HCT116 (cell line): Measurements from ENCODE around the gene FLT4. TPM values are rescaled to one million over a fixed set of nuclear protein-coding genes. Genes with fewer than 3 reads are reported as not detected.

ENCODE experiments used
- ATAC-seq: fragments of 200-7000 bp; cut with Tn5 transposase; 2 replicates; pipeline ENCODE4 v1.9.1; 2020; ENCODE audit warnings: mild to moderate bottlenecking, moderate library complexity
- BruUV-seq: library from RNA; stranded (reverse); fragments of 400-500 nt; replicated peaks from 2 replicates; lab custom pipeline; 2021; lab: Mats Ljungman, UMichigan
- CTCF ChIA-PET: fragments of 300-600 bp; sonication (Branson Sonifier 250); formaldehyde crosslinking; loops from one replicate; lab custom pipeline; 2021; ENCODE audit warnings: antibody characterized with exemption; lab: Charles Lee
- POLR2A ChIA-PET: fragments of 300-600, 350-600 bp; sonication (Branson Sonifier 250); formaldehyde crosslinking; loops from one replicate; lab custom pipeline; 2021; ENCODE audit warnings: antibody characterized with exemption; lab: Charles Lee
- RAD21 ChIA-PET, 2 experiments: fragments of 300-600 bp; sonication (Branson Sonifier 250); formaldehyde crosslinking; loops; one replicate each; lab custom pipeline; 2023; ENCODE audit warnings: low total read pairs in 2 of 2; ENCODE audit not compliant: uncharacterized antibody in 2 of 2, unreplicated experiment in 2 of 2, low non-redundant PET in 1 of 2; lab: Charles Lee
- DNase-seq: peaks from one replicate; pipeline ENCODE4 v3.0.0-alpha.2; 2010; ENCODE audit warnings: low read depth, low spot score
- H2AFZ ChIP-seq: fragments of 200-600 bp; shearing (Covaris generic), sonication (generic); 2 replicates; pipeline ENCODE4 v1.6.1; 2017; ENCODE audit warnings: low read depth, mixed run types, mixed read lengths, antibody characterized with exemption, low read length; ENCODE audit not compliant: poor library complexity, severe bottlenecking
- H3K27ac ChIP-seq: 2 replicates; pipeline ENCODE4 v1.5.1; 2012; ENCODE audit warnings: low read depth, low read length
- H3K27me3 ChIP-seq: fragments of 200-600 bp; sonication (generic); 2 replicates; pipeline ENCODE4 v1.6.1; 2016; ENCODE audit warnings: mixed run types, low read length, mixed read lengths; ENCODE audit not compliant: insufficient read depth
- H3K36me3 ChIP-seq, 2 experiments: fragments of 200-500 bp in 1 of 2; fragments of 200-600 bp in 1 of 2; sonication (Bioruptor generic) in 1 of 2; sonication (generic) in 1 of 2; 2 replicates each; pipeline versions ENCODE4 v1.5.1 to v1.6.1; 2014 to 2016; ENCODE audit warnings: low read length in 2 of 2, inconsistent platforms in 1 of 2, mixed read lengths in 1 of 2, mixed run types in 1 of 2; ENCODE audit not compliant: insufficient read depth in 2 of 2, control insufficient read depth in 1 of 2
- H3K4me1 ChIP-seq, 2 experiments: fragments of 200-600 bp in 1 of 2; sonication (generic) in 1 of 2; 2 replicates each; pipeline versions ENCODE4 v1.5.1 to v1.6.1; 2012 to 2017; ENCODE audit warnings: low read length in 2 of 2, inconsistent platforms in 1 of 2, mild to moderate bottlenecking in 1 of 2, mixed read lengths in 1 of 2, mixed run types in 1 of 2, moderate library complexity in 1 of 2; ENCODE audit not compliant: insufficient read depth in 2 of 2, control insufficient read depth in 1 of 2
- H3K4me2 ChIP-seq: fragments of 200-600 bp; sonication (generic); 2 replicates; pipeline ENCODE4 v1.6.1; 2017; ENCODE audit warnings: mixed run types, low read length, mixed read lengths
- H3K4me3 ChIP-seq, 2 experiments: fragments of 200-600 bp in 1 of 2; sonication (generic) in 1 of 2; replicated peaks in 1 of 2; 2 replicates each; pipeline ENCODE4 v1.5.1; 2011 to 2016; ENCODE audit warnings: low read length in 2 of 2, control low read depth in 1 of 2, low read depth in 1 of 2, mild to moderate bottlenecking in 1 of 2, mixed read lengths in 1 of 2, mixed run types in 1 of 2
- H3K79me2 ChIP-seq: fragments of 200-600 bp; sonication (generic); 2 replicates; pipeline ENCODE4 v1.6.1; 2017; ENCODE audit warnings: mild to moderate bottlenecking, mixed run types, low read length, moderate library complexity, mixed read lengths; ENCODE audit not compliant: insufficient read depth
- H3K9ac ChIP-seq: fragments of 200-600 bp; sonication (generic); 2 replicates; pipeline ENCODE4 v1.6.1; 2016; ENCODE audit warnings: low read length, mixed read lengths
- H3K9me2 ChIP-seq: fragments of 200-600 bp; sonication (generic), shearing (Covaris generic); 2 replicates; pipeline ENCODE4 v1.6.1; 2017; ENCODE audit warnings: mixed run types, mild to moderate bottlenecking, moderate library complexity; ENCODE audit not compliant: insufficient read depth
- H3K9me3 ChIP-seq, 2 experiments: fragments of 200-500 bp in 1 of 2; fragments of 200-600 bp in 1 of 2; sonication (Bioruptor generic) in 1 of 2; sonication (generic) in 1 of 2; 2 replicates each; pipeline ENCODE4 v1.6.1; 2014 to 2017; ENCODE audit warnings: low read length in 2 of 2, mixed read lengths in 2 of 2, inconsistent platforms in 1 of 2, low read depth in 1 of 2, mild to moderate bottlenecking in 1 of 2, mixed run types in 1 of 2, moderate library complexity in 1 of 2; ENCODE audit not compliant: control insufficient read depth in 1 of 2, insufficient read depth in 1 of 2
- H4K20me1 ChIP-seq: fragments of 200-600 bp; sonication (generic), shearing (Covaris generic); 2 replicates; pipeline ENCODE4 v1.6.1; 2017; ENCODE audit warnings: mixed run types, mild to moderate bottlenecking, moderate library complexity; ENCODE audit not compliant: insufficient read depth
- CBX3 ChIP-seq: IDR thresholded peaks from 2 replicates; pipeline ENCODE4 v1.6.1; 2012; ENCODE audit warnings: low read depth
- CEBPB ChIP-seq: IDR thresholded peaks from 2 replicates; pipeline ENCODE4 v1.6.1; 2012; ENCODE audit warnings: low read depth
- EGR1 ChIP-seq: IDR thresholded peaks from 2 replicates; pipeline ENCODE4 v1.6.1; 2012; ENCODE audit warnings: low read depth
- EZH2 ChIP-seq: fragments of 200-600 bp; sonication (generic); IDR thresholded peaks from 2 replicates; pipeline ENCODE4 v1.6.1; 2017; ENCODE audit warnings: antibody characterized with exemption, mixed run types
- EZH2phosphoT487 ChIP-seq: fragments of 200-600 bp; IDR thresholded peaks from 2 replicates; pipeline ENCODE4 v1.6.1; 2018; ENCODE audit warnings: antibody characterized with exemption, borderline replicate concordance
- FOSL1 ChIP-seq: IDR thresholded peaks from 2 replicates; pipeline ENCODE4 v1.6.1; 2012; ENCODE audit warnings: low read depth
- JUND ChIP-seq: IDR thresholded peaks from 2 replicates; pipeline ENCODE4 v1.6.1; 2012
- POLR2A ChIP-seq: IDR thresholded peaks from 2 replicates; pipeline ENCODE4 v1.7.0; 2011; ENCODE audit warnings: borderline replicate concordance; ENCODE audit not compliant: insufficient read depth, insufficient read length; ENCODE audit errors: extremely low read depth
- POLR2AphosphoS5 ChIP-seq: IDR thresholded peaks from 2 replicates; pipeline ENCODE4 v1.6.1; 2011; ENCODE audit warnings: mild to moderate bottlenecking, low read depth, low read length, moderate library complexity
- RAD21 ChIP-seq: IDR thresholded peaks from 2 replicates; pipeline ENCODE4 v1.6.1; 2012; ENCODE audit warnings: low read depth, mild to moderate bottlenecking
- SIN3A ChIP-seq: IDR thresholded peaks from 2 replicates; pipeline ENCODE4 v1.6.1; 2012; ENCODE audit warnings: low read depth
- SP1 ChIP-seq: IDR thresholded peaks from 2 replicates; pipeline ENCODE4 v1.6.1; 2012; ENCODE audit warnings: low read depth
- YY1 ChIP-seq: IDR thresholded peaks from 2 replicates; pipeline ENCODE4 v1.6.1; 2011; ENCODE audit warnings: low read length, low read depth, moderate library complexity, mild to moderate bottlenecking; ENCODE audit not compliant: insufficient replicate concordance; ENCODE audit errors: extremely low read depth
- ZFX ChIP-seq: fragments of 450-650 bp; IDR thresholded peaks from 2 replicates; pipeline ENCODE4 v1.6.1; 2017
- ZNF274 ChIP-seq: fragments of 200-500 bp; sonication (Bioruptor generic); IDR thresholded peaks from 2 replicates; pipeline ENCODE4 v1.6.1; 2014; ENCODE audit warnings: mild to moderate bottlenecking, low read depth, low read length, inconsistent platforms
- intact Hi-C: fragments of 100-400 bp; cut with micrococcal nuclease; formaldehyde crosslinking; loops from 2 replicates; pipeline ENCODE4 v1.10.0; 2022
- total RNA-seq: library from RNA; stranded (reverse); gene quantifications from one replicate; pipeline ENCODE4 v1.2.1, GENCODE V29; 2021; ENCODE audit not compliant: unreplicated experiment
- TF ChIP-seq, protein P1 (sequence below): IDR thresholded peaks from 2 replicates; pipeline ENCODE4 v1.6.1; 2012
- TF ChIP-seq, protein P2 (sequence below), 3 experiments: fragments of 200-600 bp in 1 of 3; sonication (generic) in 1 of 3; IDR thresholded peaks in 2 of 3; conservative IDR thresholded peaks in 1 of 3; 2 replicates each; pipeline ENCODE4 v1.5.1; 2012 to 2017; ENCODE audit warnings: low read depth in 2 of 3, low read length in 2 of 3, antibody characterized with exemption in 1 of 3, borderline replicate concordance in 1 of 3, control low read depth in 1 of 3, mild to moderate bottlenecking in 1 of 3, mixed read lengths in 1 of 3, mixed run types in 1 of 3, moderate library complexity in 1 of 3; ENCODE audit not compliant: insufficient read depth in 1 of 3
- TF ChIP-seq, protein P3 (sequence below): IDR thresholded peaks from 2 replicates; pipeline ENCODE4 v1.6.1; 2012; ENCODE audit warnings: low read depth
- TF ChIP-seq, protein P4 (sequence below): IDR thresholded peaks from 2 replicates; pipeline ENCODE4 v1.6.1; 2012

Gene FLT4
- total RNA-seq, 1 experiment from 2014 or later = 0.17 TPM

DNA sequence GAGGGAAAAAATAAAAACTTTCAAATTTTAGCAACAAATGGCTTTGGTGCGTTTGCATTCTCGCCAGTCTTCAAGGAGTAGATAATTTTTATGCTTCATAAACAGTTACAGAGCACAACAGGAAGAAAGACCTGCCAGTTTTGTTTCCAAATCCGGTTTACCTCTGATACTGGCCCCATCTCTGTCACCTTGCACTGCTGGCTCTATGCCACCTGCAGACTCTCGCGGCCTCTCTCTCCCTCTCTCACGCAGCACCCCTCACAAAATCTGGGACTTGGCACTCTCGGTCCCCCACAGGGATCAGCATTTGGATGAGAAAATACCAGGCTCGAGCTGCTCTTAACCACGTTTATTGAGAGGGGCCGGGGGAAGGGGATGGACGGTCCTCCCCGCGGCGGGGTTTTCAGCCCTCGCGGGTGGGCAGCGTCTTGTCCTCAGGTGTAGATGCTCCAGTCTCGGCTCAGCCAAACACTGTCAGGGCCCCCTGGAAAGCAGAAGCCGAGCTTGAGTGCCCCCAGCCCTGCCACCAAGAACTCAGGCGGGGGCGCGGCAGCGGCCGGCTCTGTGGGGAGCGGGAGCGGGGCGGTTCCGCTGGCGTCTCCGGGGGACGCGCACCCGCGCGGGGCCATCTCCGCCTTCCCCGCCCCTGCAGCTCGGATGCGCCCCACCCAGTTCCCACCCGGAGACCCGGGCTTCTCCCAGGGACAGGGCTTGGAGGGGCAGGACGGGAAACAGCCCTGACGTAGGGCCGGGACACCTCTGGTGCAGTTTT, 59.4 kb downstream of the FLT4 start:
- ATAC-seq = no peak
- no peaks in the 10 kb centered on the region for H4K20me1 ChIP-seq
- no peaks in the 10 kb centered on the region for H3K36me3 ChIP-seq
- ChIA-PET CTCF (no interaction called here), RAD21 (no interaction called here), POLR2A (no interaction called here)
- no peak overlapping the region for H2AFZ ChIP-seq
- DNase-seq = no peak
- H3K9me3 ChIP-seq = no peaks in the 10 kb centered on the region
- no peaks in the 10 kb centered on the region for H3K9me2 ChIP-seq
- no peaks in the 10 kb centered on the region for H3K27me3 ChIP-seq
- H3K9ac ChIP-seq = no peak overlapping the region
- no peak overlapping the region for H3K4me3 ChIP-seq
- H3K4me1 ChIP-seq = no peaks in the 10 kb centered on the region
- TF ChIP-seq, protein P1, sequence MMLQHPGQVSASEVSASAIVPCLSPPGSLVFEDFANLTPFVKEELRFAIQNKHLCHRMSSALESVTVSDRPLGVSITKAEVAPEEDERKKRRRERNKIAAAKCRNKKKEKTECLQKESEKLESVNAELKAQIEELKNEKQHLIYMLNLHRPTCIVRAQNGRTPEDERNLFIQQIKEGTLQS = no peak
- TF ChIP-seq RAD21 = no peak
- no peak for TF ChIP-seq POLR2AphosphoS5
- TF ChIP-seq EZH2phosphoT487 = no peak
- TF ChIP-seq SP1 = no peak
- no peak for TF ChIP-seq EGR1
- no peak for TF ChIP-seq JUND
- TF ChIP-seq YY1 = no peak
- no peak for TF ChIP-seq CEBPB
- TF ChIP-seq, protein P2, sequence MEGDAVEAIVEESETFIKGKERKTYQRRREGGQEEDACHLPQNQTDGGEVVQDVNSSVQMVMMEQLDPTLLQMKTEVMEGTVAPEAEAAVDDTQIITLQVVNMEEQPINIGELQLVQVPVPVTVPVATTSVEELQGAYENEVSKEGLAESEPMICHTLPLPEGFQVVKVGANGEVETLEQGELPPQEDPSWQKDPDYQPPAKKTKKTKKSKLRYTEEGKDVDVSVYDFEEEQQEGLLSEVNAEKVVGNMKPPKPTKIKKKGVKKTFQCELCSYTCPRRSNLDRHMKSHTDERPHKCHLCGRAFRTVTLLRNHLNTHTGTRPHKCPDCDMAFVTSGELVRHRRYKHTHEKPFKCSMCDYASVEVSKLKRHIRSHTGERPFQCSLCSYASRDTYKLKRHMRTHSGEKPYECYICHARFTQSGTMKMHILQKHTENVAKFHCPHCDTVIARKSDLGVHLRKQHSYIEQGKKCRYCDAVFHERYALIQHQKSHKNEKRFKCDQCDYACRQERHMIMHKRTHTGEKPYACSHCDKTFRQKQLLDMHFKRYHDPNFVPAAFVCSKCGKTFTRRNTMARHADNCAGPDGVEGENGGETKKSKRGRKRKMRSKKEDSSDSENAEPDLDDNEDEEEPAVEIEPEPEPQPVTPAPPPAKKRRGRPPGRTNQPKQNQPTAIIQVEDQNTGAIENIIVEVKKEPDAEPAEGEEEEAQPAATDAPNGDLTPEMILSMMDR (IDR thresholded peaks at IDR 0.05 in 2 of 3, conservative IDR thresholded peaks at IDR 0.05 in 1 of 3; ENCODE audit: borderline replicate concordance in 1 of 3, insufficient read depth in 1 of 3, low read depth in 2 of 3, low read length in 2 of 3) = no peak
- TF ChIP-seq, protein P3, sequence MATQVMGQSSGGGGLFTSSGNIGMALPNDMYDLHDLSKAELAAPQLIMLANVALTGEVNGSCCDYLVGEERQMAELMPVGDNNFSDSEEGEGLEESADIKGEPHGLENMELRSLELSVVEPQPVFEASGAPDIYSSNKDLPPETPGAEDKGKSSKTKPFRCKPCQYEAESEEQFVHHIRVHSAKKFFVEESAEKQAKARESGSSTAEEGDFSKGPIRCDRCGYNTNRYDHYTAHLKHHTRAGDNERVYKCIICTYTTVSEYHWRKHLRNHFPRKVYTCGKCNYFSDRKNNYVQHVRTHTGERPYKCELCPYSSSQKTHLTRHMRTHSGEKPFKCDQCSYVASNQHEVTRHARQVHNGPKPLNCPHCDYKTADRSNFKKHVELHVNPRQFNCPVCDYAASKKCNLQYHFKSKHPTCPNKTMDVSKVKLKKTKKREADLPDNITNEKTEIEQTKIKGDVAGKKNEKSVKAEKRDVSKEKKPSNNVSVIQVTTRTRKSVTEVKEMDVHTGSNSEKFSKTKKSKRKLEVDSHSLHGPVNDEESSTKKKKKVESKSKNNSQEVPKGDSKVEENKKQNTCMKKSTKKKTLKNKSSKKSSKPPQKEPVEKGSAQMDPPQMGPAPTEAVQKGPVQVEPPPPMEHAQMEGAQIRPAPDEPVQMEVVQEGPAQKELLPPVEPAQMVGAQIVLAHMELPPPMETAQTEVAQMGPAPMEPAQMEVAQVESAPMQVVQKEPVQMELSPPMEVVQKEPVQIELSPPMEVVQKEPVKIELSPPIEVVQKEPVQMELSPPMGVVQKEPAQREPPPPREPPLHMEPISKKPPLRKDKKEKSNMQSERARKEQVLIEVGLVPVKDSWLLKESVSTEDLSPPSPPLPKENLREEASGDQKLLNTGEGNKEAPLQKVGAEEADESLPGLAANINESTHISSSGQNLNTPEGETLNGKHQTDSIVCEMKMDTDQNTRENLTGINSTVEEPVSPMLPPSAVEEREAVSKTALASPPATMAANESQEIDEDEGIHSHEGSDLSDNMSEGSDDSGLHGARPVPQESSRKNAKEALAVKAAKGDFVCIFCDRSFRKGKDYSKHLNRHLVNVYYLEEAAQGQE = no peak
- no peak for TF ChIP-seq CBX3
- TF ChIP-seq EZH2 = no peak
- no peak for TF ChIP-seq ZFX
- TF ChIP-seq, protein P4, sequence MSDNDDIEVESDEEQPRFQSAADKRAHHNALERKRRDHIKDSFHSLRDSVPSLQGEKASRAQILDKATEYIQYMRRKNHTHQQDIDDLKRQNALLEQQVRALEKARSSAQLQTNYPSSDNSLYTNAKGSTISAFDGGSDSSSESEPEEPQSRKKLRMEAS = no peak
- no peak for TF ChIP-seq POLR2A
- no peak for TF ChIP-seq ZNF274
- TF ChIP-seq FOSL1 = no peak
- no peak for TF ChIP-seq SIN3A
- H3K79me2 ChIP-seq = no peaks in the 10 kb centered on the region
- H3K4me2 ChIP-seq = no peak overlapping the region
- intact Hi-C loops = no loop called here
- BruUV-seq = no TSS peak
- H3K27ac ChIP-seq = no peak overlapping the region
